ENCODE data around the gene NPHP1. TPM values are rescaled to one million over a fixed set of nuclear protein-coding genes. Genes with fewer than 3 reads are reported as not detected.
"Not testable (repeated sequence)": the region's sequence is repeated elsewhere in the genome, so short reads cannot be mapped to it uniquely, and the experiment has no call there.

NPHP1 gene
- total RNA-seq, result under 1 TPM in 3 of 4 donors, not detected in 1; 0.55 to 0.95 (median 0.60) TPM

- DNase-seq, result peak; percentile 89
- WGBS, 2 donors (ENCODE audit: low coverage in 1 of 2), result 2% methylated on average over 6 to 43 of the region's 43 CpGs
- in situ Hi-C loops (cut with MboI; ENCODE audit: low pct_ligation_motif_present in 1 of 4, low pct_unique_long_range_greater_than_20kb in 1 of 4, low sequenced_read_pairs in 3 of 4) (no loop called here), intact Hi-C loops (cut with DNase I; ENCODE audit: low total_unique reads) (no loop called here)
- H3K36me3 ChIP-seq, result no peaks in the 10 kb centered on the region
- no peaks in the 10 kb centered on the region for H3K9me3 ChIP-seq
- TF ChIP-seq POLR2A (IDR thresholded peaks at IDR 0.05) (peak; percentile 39), CTCF (IDR thresholded peaks at IDR 0.05) (no peak), POLR2AphosphoS5 (IDR thresholded peaks at IDR 0.05) (peak; percentile 72 to 79 (median 76))
- H3K27ac ChIP-seq, result peak within 1 kb of the TSS; percentile 39 to 75 (median 68)
- peak within 1 kb of the TSS; percentile 48 to 87 (median 62) for H3K4me3 ChIP-seq
- H3K4me1 ChIP-seq, result peaks cover 5 to 13% (median 10%) of the 10 kb centered on the region in 4 donors
- no peaks in the 10 kb centered on the region for H3K27me3 ChIP-seq
These were observed at the start of gene NPHP1 for GRCh38 chr2:110204408-110205385. Gene NPHP1, minus strand, starts transcription at chr2:110205013. Its CDS starts 45 bp downstream, at chr2:110204968.

- in situ Hi-C loops (cut with MboI; ENCODE audit: low pct_ligation_motif_present in 1 of 4, low pct_unique_long_range_greater_than_20kb in 1 of 4, low sequenced_read_pairs in 3 of 4); H3K36me3 ChIP-seq; H3K4me3 ChIP-seq; H3K9me3 ChIP-seq; H3K27ac ChIP-seq; H3K27me3 ChIP-seq; H3K4me1 ChIP-seq; intact Hi-C loops (cut with DNase I; ENCODE audit: low total_unique reads); DNase-seq: not testable (repeated sequence)
- WGBS, 2 donors (ENCODE audit: low coverage in 1 of 2), result 88% methylated on average over 1 to 6 of the region's 7 CpGs
These were observed 43.4 kb upstream of the NPHP1 start for GRCh38 chr2:110248081-110248795.

- in situ Hi-C loops (cut with MboI; ENCODE audit: low pct_ligation_motif_present in 1 of 4, low pct_unique_long_range_greater_than_20kb in 1 of 4, low sequenced_read_pairs in 3 of 4); DNase-seq; H3K27me3 ChIP-seq; intact Hi-C loops (cut with DNase I; ENCODE audit: low total_unique reads); H3K4me3 ChIP-seq; H3K9me3 ChIP-seq; H3K36me3 ChIP-seq; H3K4me1 ChIP-seq; H3K27ac ChIP-seq: not testable (repeated sequence)
- WGBS, 2 donors (ENCODE audit: low coverage in 1 of 2), result no CpG with 5 or more reads among the region's 89 CpGs
These were observed 40.9 kb upstream of the NPHP1 start for GRCh38 chr2:110245488-110246435.

- H3K4me1 ChIP-seq; intact Hi-C loops (cut with DNase I; ENCODE audit: low total_unique reads); in situ Hi-C loops (cut with MboI; ENCODE audit: low pct_ligation_motif_present in 1 of 4, low pct_unique_long_range_greater_than_20kb in 1 of 4, low sequenced_read_pairs in 3 of 4); H3K27ac ChIP-seq; H3K9me3 ChIP-seq; H3K4me3 ChIP-seq; DNase-seq; H3K27me3 ChIP-seq; H3K36me3 ChIP-seq: not testable (repeated sequence)
- WGBS, 2 donors (ENCODE audit: low coverage in 1 of 2), result 92% methylated on average over 2 of the region's 3 CpGs; no CpG with 5 or more reads in 1 of the 2 donors
These were observed 38.5 kb upstream of the NPHP1 start for GRCh38 chr2:110243283-110243682.

GRCh38 chr2:110234514-110234913 is 29.7 kb upstream of the NPHP1 start:
- WGBS, 2 donors (ENCODE audit: low coverage in 1 of 2), result 56% methylated on average over 4 of the region's 5 CpGs; no CpG with 5 or more reads in 1 of the 2 donors
- H3K4me3 ChIP-seq; H3K27ac ChIP-seq; H3K9me3 ChIP-seq; H3K36me3 ChIP-seq; DNase-seq; intact Hi-C loops (cut with DNase I; ENCODE audit: low total_unique reads); H3K27me3 ChIP-seq; in situ Hi-C loops (cut with MboI; ENCODE audit: low pct_ligation_motif_present in 1 of 4, low pct_unique_long_range_greater_than_20kb in 1 of 4, low sequenced_read_pairs in 3 of 4); H3K4me1 ChIP-seq: not testable (repeated sequence)

GRCh38 chr2:110229886-110230285 is 25.1 kb upstream of the NPHP1 start:
- H3K27ac ChIP-seq; intact Hi-C loops (cut with DNase I; ENCODE audit: low total_unique reads); H3K4me3 ChIP-seq; H3K4me1 ChIP-seq; in situ Hi-C loops (cut with MboI; ENCODE audit: low pct_ligation_motif_present in 1 of 4, low pct_unique_long_range_greater_than_20kb in 1 of 4, low sequenced_read_pairs in 3 of 4); H3K36me3 ChIP-seq; H3K9me3 ChIP-seq; DNase-seq; H3K27me3 ChIP-seq: not testable (repeated sequence)
- no CpG with 5 or more reads among the region's 1 CpG for WGBS, 2 donors (ENCODE audit: low coverage in 1 of 2)

GRCh38 chr2:110222626-110223025 is 17.8 kb upstream of the NPHP1 start:
- peaks cover 55% of the 10 kb centered on the region for H3K27me3 ChIP-seq
- H3K9me3 ChIP-seq; H3K36me3 ChIP-seq; H3K4me3 ChIP-seq; H3K27ac ChIP-seq; in situ Hi-C loops (cut with MboI; ENCODE audit: low pct_ligation_motif_present in 1 of 4, low pct_unique_long_range_greater_than_20kb in 1 of 4, low sequenced_read_pairs in 3 of 4); DNase-seq; H3K4me1 ChIP-seq; intact Hi-C loops (cut with DNase I; ENCODE audit: low total_unique reads): not testable (repeated sequence)
- WGBS, 2 donors (ENCODE audit: low coverage in 1 of 2), result 86 to 100% methylated on average over 1 of the region's 1 CpG

Data from transverse colon (tissue), 4 donors.